ENCODE measurements around the gene ZNF891. TPM values are rescaled to one million over a fixed set of nuclear protein-coding genes. Genes with fewer than 3 reads are reported as not detected.

The ZNF891 gene
- polyA plus RNA-seq, 4 donors = under 0.01 to 2.9 (median 0.39) TPM

DNA sequence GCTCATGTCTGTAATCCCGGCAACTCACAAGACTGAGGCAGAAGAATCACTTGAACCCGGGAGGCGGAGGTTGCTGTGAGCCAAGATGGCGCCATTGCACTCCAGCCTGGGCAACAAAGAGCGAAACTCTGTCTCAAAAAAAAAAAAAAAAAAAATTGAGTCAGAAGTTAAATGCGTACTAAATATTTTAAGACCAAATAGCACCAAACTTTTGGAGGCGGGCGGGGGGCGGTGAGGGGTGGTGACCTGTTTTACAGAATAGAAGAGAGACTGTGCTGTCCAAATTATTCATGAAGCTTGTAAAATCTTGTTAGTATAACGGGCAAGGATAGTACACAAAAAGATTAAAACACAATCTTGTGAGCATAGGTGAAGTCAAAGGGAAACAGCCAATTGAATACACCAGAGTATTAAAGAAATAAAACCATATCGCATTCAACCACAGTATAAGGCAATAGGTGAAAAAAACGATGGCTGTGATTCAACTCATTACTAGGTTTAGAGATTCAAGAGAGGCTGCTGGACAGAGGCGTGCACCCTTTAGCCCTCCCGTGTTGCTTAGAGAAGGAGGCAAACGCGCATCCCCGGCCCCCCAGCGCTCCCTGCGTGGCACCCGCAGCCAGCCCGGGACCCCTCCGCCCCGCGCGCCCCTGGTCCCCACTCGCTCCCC lies 571 bp downstream of the ZNF891 start:
- H3K4me1 ChIP-seq (ENCODE audit: control insufficient read depth in 3 of 3, insufficient read depth in 2 of 3, low read depth in 1 of 3, low read length in 2 of 3) = peaks cover 0 to 3% (median 0%) of the 10 kb centered on the region in 3 donors
- H3K36me3 ChIP-seq (ENCODE audit: control insufficient read depth in 3 of 3, insufficient read depth in 2 of 3, low read depth in 1 of 3, low read length in 3 of 3) = peaks cover 0 to 10% (median 5%) of the 10 kb centered on the region in 3 donors
- 17 to 29% (median 24%) methylated on average over 25 to 26 of the region's 26 CpGs for WGBS, 3 donors
- H3K4me3 ChIP-seq (ENCODE audit: low read depth in 1 of 3, low read length in 3 of 3) = peak overlapping the region; percentile 73 to 89 (median 88)
- no peaks in the 10 kb centered on the region for H3K27me3 ChIP-seq (ENCODE audit: control insufficient read depth in 3 of 3, insufficient read depth in 3 of 3, low read length in 3 of 3)
- peak overlapping the region; percentile 88 to 98 (median 93) for H3K27ac ChIP-seq (ENCODE audit: low read depth in 1 of 3, low read length in 2 of 3)
- peaks cover 2 to 50% of the 10 kb centered on the region in 2 donors for H3K9me3 ChIP-seq (ENCODE audit: control insufficient read depth in 2 of 2, insufficient read depth in 1 of 2, low read depth in 1 of 2, low read length in 1 of 2)
- no peak for FAIRE-seq
- DNase-seq = peak in 1 of 2 donors; percentile 14

DNA sequence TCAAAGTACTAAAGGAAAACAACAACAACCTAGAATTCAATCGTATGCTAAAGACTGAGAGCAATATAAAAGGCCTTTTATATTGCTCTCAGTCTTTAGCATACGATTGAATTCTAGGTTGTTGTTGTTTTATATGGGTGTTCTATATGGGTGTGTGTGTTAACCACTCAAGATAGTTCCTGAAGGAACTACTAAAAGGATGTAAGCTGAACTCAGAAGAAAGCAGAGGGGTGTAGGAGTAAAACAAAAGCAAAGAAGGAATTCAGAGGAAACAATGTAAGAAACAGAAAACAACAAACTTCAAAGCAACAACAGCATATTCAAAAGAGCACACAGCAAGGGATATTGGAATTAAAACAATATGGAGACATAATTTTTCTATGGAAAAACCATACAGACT lies 5.4 kb downstream of the ZNF891 start:
- H3K27ac ChIP-seq (ENCODE audit: low read depth in 1 of 3, low read length in 2 of 3) = no peak overlapping the region
- H3K4me3 ChIP-seq (ENCODE audit: low read depth in 1 of 3, low read length in 3 of 3) = no peak overlapping the region
- H3K4me1 ChIP-seq (ENCODE audit: control insufficient read depth in 3 of 3, insufficient read depth in 2 of 3, low read depth in 1 of 3, low read length in 2 of 3) = no peaks in the 10 kb centered on the region
- peaks cover 9 to 13% (median 10%) of the 10 kb centered on the region in 3 donors for H3K36me3 ChIP-seq (ENCODE audit: control insufficient read depth in 3 of 3, insufficient read depth in 2 of 3, low read depth in 1 of 3, low read length in 3 of 3)
- no peak for DNase-seq
- WGBS, 3 donors = 93 to 100% (median 98%) methylated on average over 2 of the region's 2 CpGs
- FAIRE-seq = no peak
- H3K27me3 ChIP-seq (ENCODE audit: control insufficient read depth in 3 of 3, insufficient read depth in 3 of 3, low read length in 3 of 3) = no peaks in the 10 kb centered on the region
- H3K9me3 ChIP-seq (ENCODE audit: control insufficient read depth in 2 of 2, insufficient read depth in 1 of 2, low read depth in 1 of 2, low read length in 1 of 2) = peaks cover 6 to 52% of the 10 kb centered on the region in 2 donors

DNA sequence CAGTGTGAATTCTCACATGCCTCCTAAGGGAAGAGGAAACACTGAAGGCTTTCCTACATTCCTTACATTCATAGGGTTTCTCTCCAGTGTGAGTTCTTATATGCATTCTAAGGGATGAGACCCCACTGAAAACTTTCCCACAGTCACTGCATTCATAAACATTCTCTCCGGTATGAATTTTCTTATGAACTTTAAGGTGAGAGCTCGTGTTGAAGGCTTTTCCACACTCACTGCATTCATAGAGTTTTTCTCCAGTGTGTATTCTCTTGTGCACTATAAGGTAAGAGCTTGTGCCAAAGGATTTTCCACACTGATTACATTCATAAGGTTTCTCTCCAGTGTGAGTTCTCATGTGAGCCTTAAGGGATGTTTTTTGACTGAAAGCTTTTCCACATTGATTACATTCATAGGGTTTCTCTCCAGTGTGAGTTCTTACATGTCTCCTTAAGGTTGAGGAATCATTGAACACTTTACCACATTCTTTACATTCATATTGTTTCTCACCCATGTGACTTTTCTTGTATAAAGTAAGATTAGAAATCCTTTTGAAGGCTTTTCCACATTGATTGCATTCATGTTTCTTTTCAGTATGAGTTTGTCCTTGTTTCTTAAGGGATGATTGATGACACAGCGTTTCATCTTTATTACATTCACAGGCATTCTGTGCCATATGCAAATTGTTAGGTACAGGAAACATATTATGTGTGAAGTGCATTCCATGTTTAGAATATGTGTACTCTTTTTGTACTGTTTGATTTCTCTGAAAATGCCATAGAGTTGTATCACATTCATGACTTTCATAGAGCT lies 9.5 kb downstream of the ZNF891 start:
- no peak overlapping the region for H3K27ac ChIP-seq (ENCODE audit: low read depth in 1 of 3, low read length in 2 of 3)
- H3K4me1 ChIP-seq (ENCODE audit: control insufficient read depth in 3 of 3, insufficient read depth in 2 of 3, low read depth in 1 of 3, low read length in 2 of 3) = no peaks in the 10 kb centered on the region
- FAIRE-seq (no peak), DNase-seq (no peak)
- H3K36me3 ChIP-seq (ENCODE audit: control insufficient read depth in 3 of 3, insufficient read depth in 2 of 3, low read depth in 1 of 3, low read length in 3 of 3) = peaks cover 5 to 9% (median 9%) of the 10 kb centered on the region in 3 donors
- H3K9me3 ChIP-seq (ENCODE audit: control insufficient read depth in 2 of 2, insufficient read depth in 1 of 2, low read depth in 1 of 2, low read length in 1 of 2) = peaks cover 8 to 57% of the 10 kb centered on the region in 2 donors
- no peaks in the 10 kb centered on the region for H3K27me3 ChIP-seq (ENCODE audit: control insufficient read depth in 3 of 3, insufficient read depth in 3 of 3, low read length in 3 of 3)
- no peak overlapping the region for H3K4me3 ChIP-seq (ENCODE audit: low read depth in 1 of 3, low read length in 3 of 3)
- 92 to 95% (median 92%) methylated on average over 3 of the region's 3 CpGs for WGBS, 3 donors

DNA sequence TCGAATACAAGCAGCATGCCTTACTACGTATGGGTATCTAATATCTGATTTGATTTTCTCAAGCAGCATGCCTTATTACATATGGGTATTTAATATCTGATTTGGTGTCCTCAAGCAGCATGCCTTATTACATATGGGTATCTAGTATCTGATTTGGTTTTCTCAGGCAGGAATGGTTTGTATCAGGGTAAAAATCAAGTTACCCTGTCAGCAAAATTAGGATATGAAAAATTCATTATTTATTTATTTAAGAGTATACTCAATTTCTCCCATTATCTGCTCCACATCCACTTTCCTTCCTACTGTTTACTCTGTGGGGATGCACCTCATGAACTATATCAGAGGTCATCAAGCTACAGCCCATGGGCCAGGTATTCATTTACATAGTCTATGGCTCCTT lies 21.9 kb downstream of the ZNF891 start:
- Histone ChIP-seq H3K27me3 (ENCODE audit: control insufficient read depth in 3 of 3, insufficient read depth in 3 of 3, low read length in 3 of 3) (no peaks in the 10 kb centered on the region), H3K4me3 (ENCODE audit: low read depth in 1 of 3, low read length in 3 of 3) (no peak overlapping the region), H3K9me3 (ENCODE audit: control insufficient read depth in 2 of 2, insufficient read depth in 1 of 2, low read depth in 1 of 2, low read length in 1 of 2) (peaks cover 0 to 56% of the 10 kb centered on the region in 2 donors), H3K27ac (ENCODE audit: low read depth in 1 of 3, low read length in 2 of 3) (no peak overlapping the region), H3K36me3 (ENCODE audit: control insufficient read depth in 3 of 3, insufficient read depth in 2 of 3, low read depth in 1 of 3, low read length in 3 of 3) (peaks cover 8 to 15% (median 12%) of the 10 kb centered on the region in 3 donors), H3K4me1 (ENCODE audit: control insufficient read depth in 3 of 3, insufficient read depth in 2 of 3, low read depth in 1 of 3, low read length in 2 of 3) (no peaks in the 10 kb centered on the region)
- WGBS, 3 donors = 94 to 99% (median 96%) methylated on average over 2 of the region's 2 CpGs
- FAIRE-seq (no peak), DNase-seq (no peak)

DNA sequence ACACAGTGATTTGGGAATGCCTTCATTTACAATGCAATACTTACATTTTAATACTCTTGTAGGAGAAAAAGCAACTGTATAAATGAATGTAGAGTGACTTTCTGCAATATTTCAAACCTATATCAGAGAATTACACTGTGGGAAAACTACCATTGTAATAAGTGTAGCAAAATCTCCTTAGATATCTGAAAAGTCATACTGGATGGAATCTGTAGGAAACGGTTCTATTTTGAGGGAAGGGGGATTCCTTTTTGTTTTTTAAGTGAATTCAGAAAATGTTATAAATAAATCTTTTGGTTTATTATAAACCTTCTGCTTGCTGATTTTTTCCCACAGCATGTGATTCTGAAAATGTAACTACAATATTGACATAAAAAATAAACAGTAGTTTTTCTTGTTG lies 23.0 kb downstream of the ZNF891 start:
- Histone ChIP-seq H3K4me3 (ENCODE audit: low read depth in 1 of 3, low read length in 3 of 3) (no peak overlapping the region), H3K9me3 (ENCODE audit: control insufficient read depth in 2 of 2, insufficient read depth in 1 of 2, low read depth in 1 of 2, low read length in 1 of 2) (peaks cover 0 to 57% of the 10 kb centered on the region in 2 donors)

DNA sequence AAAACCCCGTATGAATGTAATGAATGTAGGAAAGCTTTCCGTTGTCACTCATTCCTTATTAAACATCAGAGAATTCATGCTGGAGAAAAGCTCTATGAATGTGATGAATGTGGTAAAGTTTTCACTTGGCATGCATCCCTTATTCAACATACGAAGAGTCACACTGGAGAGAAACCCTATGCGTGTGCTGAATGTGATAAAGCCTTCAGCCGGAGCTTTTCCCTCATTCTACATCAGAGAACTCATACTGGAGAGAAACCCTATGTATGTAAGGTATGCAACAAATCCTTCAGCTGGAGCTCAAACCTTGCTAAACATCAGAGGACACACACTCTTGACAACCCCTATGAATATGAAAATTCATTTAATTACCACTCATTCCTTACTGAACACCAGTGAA lies 23.8 kb downstream of the ZNF891 start:
- Histone ChIP-seq H3K27me3 (ENCODE audit: control insufficient read depth in 3 of 3, insufficient read depth in 3 of 3, low read length in 3 of 3) (no peaks in the 10 kb centered on the region), H3K4me3 (ENCODE audit: low read depth in 1 of 3, low read length in 3 of 3) (no peak overlapping the region), H3K27ac (ENCODE audit: low read depth in 1 of 3, low read length in 2 of 3) (no peak overlapping the region), H3K9me3 (ENCODE audit: control insufficient read depth in 2 of 2, insufficient read depth in 1 of 2, low read depth in 1 of 2, low read length in 1 of 2) (peaks cover 0 to 58% of the 10 kb centered on the region in 2 donors), H3K4me1 (ENCODE audit: control insufficient read depth in 3 of 3, insufficient read depth in 2 of 3, low read depth in 1 of 3, low read length in 2 of 3) (no peaks in the 10 kb centered on the region), H3K36me3 (ENCODE audit: control insufficient read depth in 3 of 3, insufficient read depth in 2 of 3, low read depth in 1 of 3, low read length in 3 of 3) (peaks cover 13 to 17% (median 17%) of the 10 kb centered on the region in 3 donors)
- FAIRE-seq (no peak), DNase-seq (no peak)
- WGBS, 3 donors = 97 to 99% (median 97%) methylated on average over 5 of the region's 5 CpGs

More for the DNA sequence above, 23.0 kb downstream of the ZNF891 start:
- no peak for DNase-seq
- no peaks in the 10 kb centered on the region for H3K4me1 ChIP-seq (ENCODE audit: control insufficient read depth in 3 of 3, insufficient read depth in 2 of 3, low read depth in 1 of 3, low read length in 2 of 3)
- peaks cover 13 to 16% (median 13%) of the 10 kb centered on the region in 3 donors for H3K36me3 ChIP-seq (ENCODE audit: control insufficient read depth in 3 of 3, insufficient read depth in 2 of 3, low read depth in 1 of 3, low read length in 3 of 3)
- H3K27ac ChIP-seq (ENCODE audit: low read depth in 1 of 3, low read length in 2 of 3) = no peak overlapping the region
- H3K27me3 ChIP-seq (ENCODE audit: control insufficient read depth in 3 of 3, insufficient read depth in 3 of 3, low read length in 3 of 3) = no peaks in the 10 kb centered on the region
- FAIRE-seq = no peak
- 89 to 97% (median 97%) methylated on average over 1 of the region's 1 CpG for WGBS, 3 donors

DNA sequence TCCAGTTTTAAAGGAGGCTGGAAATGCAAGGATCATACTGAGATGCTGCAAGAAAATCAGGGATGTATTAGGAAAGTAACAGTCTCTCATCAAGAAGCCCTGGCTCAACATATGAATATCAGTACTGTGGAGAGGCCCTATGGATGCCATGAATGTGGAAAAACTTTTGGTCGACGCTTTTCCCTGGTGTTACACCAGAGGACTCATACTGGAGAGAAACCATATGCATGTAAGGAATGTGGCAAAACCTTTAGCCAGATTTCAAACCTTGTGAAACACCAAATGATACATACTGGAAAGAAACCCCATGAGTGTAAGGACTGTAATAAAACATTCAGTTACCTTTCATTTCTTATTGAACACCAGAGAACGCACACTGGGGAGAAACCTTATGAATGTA lies 24.5 kb downstream of the ZNF891 start:
- H3K36me3 ChIP-seq (ENCODE audit: control insufficient read depth in 3 of 3, insufficient read depth in 2 of 3, low read depth in 1 of 3, low read length in 3 of 3) = peaks cover 13 to 21% (median 18%) of the 10 kb centered on the region in 3 donors
- no peak overlapping the region for H3K4me3 ChIP-seq (ENCODE audit: low read depth in 1 of 3, low read length in 3 of 3)
- peaks cover 0 to 58% of the 10 kb centered on the region in 2 donors for H3K9me3 ChIP-seq (ENCODE audit: control insufficient read depth in 2 of 2, insufficient read depth in 1 of 2, low read depth in 1 of 2, low read length in 1 of 2)
- no peaks in the 10 kb centered on the region for H3K27me3 ChIP-seq (ENCODE audit: control insufficient read depth in 3 of 3, insufficient read depth in 3 of 3, low read length in 3 of 3)
- DNase-seq = peak in 1 of 2 donors; percentile 30
- no peak for FAIRE-seq
- WGBS, 3 donors = 95 to 99% (median 98%) methylated on average over 3 of the region's 3 CpGs
- H3K27ac ChIP-seq (ENCODE audit: low read depth in 1 of 3, low read length in 2 of 3) = no peak overlapping the region
- no peaks in the 10 kb centered on the region for H3K4me1 ChIP-seq (ENCODE audit: control insufficient read depth in 3 of 3, insufficient read depth in 2 of 3, low read depth in 1 of 3, low read length in 2 of 3)

DNA sequence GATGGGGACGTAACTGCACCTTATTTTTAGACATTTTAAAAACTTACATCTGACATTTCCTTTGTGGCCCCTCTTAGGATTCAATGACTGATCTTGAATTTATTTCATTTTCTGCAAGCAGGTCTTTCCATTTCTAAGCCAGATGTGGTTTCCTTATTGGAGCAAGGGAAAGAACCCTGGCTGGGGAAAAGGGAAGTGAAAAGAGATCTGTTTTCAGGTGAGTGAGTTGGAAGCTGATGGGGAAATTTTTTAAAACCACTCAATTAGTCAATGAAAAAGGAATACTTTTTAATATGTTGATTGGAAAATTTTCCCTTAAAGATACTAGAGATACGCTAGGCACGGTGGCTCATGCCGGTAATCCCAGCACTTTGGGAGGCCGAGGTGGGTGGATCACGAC lies 46.7 kb downstream of the ZNF891 start:
- Histone ChIP-seq H3K4me1 (ENCODE audit: control insufficient read depth in 3 of 3, insufficient read depth in 2 of 3, low read depth in 1 of 3, low read length in 2 of 3) (peaks cover 0 to 6% (median 2%) of the 10 kb centered on the region in 3 donors), H3K4me3 (ENCODE audit: low read depth in 1 of 3, low read length in 3 of 3) (no peak overlapping the region), H3K27ac (ENCODE audit: low read depth in 1 of 3, low read length in 2 of 3) (no peak overlapping the region), H3K27me3 (ENCODE audit: control insufficient read depth in 3 of 3, insufficient read depth in 3 of 3, low read length in 3 of 3) (no peaks in the 10 kb centered on the region), H3K36me3 (ENCODE audit: control insufficient read depth in 3 of 3, insufficient read depth in 2 of 3, low read depth in 1 of 3, low read length in 3 of 3) (peaks cover 18 to 29% (median 27%) of the 10 kb centered on the region in 3 donors), H3K9me3 (ENCODE audit: control insufficient read depth in 2 of 2, insufficient read depth in 1 of 2, low read depth in 1 of 2, low read length in 1 of 2) (peaks cover 0 to 54% of the 10 kb centered on the region in 2 donors)
- FAIRE-seq (no peak), DNase-seq (no peak)
- 97 to 98% (median 97%) methylated on average over 6 of the region's 6 CpGs for WGBS, 3 donors
